RPMI7951 (cell line): Measurements from ENCODE around the gene CREB3L2. TPM values are rescaled to one million over a fixed set of nuclear protein-coding genes. Genes with fewer than 3 reads are reported as not detected.

Experiments
- DNase-seq: peaks from one replicate; pipeline ENCODE4 v3.0.0-alpha.2; 2012; ENCODE audit warnings: low read depth
- total RNA-seq: library from RNA; depleted of rRNA; stranded (reverse); fragments of >200 nt; shearing (Covaris generic); gene quantifications from 2 replicates; pipeline ENCODE4 v1.2.3, GENCODE V29; 2014

CREB3L2 gene
- total RNA-seq, 1 experiment from 2014 or later = 23.8 TPM

DNA sequence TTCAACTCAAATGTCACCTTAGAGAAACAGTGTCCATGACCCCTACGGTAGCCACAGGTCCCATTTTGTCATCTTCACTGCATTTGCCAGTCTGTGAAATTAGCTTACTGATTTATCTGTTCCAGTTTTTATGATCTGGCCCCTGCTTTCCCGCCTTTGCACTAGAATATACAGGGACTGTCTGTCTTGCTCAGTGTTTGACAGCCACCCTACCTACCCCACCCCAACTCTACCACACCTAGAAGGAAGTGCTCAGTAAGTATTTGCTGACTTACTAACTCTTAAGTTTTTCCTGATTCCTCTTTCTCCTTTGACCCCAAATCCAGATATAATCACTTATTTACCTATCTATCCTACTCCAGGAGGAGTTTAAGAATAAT is 49.5 kb downstream of the CREB3L2 start:
- no peak for DNase-seq

DNA sequence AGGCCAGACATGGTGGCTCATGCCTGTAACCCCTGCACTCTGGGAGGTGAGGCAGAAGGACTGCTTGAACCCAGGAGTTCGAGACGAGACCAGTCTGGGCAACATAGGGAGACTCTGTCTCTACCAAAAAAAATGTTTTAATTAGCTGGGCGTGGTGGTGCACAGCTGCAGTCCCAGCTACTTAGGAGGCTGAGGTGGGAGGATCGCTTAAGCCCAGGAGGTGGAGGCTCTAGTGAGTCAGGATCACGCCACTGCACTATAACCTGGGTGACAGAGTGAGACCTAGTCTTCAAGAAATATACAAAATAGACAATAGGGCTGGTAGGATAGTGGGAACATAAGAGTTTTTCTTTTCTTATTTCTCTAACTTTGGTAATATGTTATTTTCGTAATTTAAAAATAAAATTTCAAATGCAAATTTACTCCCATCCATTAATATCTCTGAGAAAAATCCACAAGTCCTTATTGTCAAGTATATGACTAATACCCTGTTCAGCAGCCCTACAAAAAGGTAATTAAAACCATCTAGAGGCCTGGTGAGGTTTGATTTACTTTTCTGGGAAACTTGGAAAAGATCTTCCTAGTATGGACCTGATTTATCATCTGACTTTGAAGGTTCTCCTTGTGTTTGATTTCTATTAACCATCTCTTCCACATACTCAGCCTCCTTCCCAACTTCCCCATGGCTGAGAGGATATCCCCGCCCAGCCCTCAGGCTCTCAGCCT is 50.0 kb downstream of the CREB3L2 start:
- DNase-seq = no peak

DNA sequence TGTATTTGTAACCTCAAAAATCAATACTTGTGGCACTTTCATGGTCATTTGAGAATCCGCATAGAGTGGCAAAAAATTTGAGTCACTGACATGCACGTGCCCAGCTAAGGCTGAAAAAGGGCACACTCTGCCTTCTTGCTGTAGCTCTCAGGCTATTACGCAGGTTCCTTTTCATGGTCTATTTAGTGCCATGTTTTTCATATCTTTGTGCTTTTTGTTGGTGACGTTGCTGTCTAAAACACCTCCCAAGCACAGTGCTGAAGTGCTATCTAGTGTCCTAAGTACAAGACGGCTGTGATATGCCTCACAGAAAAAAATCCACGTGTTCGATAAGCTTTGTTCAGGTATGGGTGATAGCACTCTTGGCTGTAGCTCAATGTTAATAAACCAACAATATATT is 50.9 kb downstream of the CREB3L2 start:
- DNase-seq = no peak

DNA sequence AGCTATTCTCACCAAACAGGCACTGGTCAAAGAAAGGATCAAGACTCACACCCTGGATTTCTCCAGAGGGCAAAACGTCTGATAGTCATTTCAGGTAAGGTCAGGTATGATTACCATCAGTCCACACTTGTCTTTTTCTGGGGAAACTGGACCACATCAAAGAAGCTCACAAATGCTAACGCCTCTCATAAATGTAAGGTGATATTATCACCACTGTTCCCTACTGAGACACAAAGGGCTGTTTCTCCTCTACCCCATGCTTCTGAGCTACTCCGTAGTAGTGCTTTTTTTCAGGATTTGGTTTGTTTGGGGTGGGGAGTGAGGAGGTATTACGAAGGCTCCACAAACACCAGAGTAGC is 51.6 kb downstream of the CREB3L2 start:
- DNase-seq = no peak

DNA sequence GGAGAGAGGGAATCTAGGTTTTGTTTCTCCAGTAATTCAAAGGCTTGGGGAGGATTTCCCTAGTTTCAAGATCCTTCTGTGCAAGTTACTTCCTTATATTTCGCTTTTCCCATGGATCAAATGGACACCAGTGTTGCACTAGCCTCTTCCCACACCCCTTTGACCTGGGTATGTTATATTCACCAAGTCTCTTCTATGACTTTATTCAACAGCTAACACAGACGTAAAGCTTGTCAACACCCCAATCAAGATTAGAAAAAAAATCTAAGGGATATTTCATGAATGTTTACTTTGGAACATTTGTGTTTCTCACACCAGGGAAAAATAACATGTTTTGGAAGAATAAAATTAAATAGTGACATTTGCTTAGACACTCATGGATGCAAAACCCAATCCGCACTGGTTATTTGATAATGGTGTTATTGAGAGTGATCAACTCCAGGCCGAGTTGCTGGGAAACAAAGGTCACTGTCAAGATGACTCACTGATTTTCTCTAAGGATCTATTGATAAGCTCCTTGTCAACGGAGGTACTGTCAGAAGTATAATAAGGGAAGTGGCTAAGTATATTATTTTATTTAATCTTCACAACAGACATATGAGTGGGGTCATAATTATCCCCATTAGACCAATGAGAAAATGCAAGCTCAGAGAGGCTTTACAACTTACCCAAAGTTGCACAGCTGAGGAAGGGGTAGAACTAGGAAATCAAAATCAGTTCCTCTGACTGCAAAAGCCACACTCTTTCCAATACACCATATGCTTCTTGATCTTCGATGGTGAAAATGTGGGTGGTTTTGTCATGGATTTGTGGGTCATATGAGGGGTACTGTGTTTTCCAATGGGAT is 52.2 kb downstream of the CREB3L2 start:
- no peak for DNase-seq

DNA sequence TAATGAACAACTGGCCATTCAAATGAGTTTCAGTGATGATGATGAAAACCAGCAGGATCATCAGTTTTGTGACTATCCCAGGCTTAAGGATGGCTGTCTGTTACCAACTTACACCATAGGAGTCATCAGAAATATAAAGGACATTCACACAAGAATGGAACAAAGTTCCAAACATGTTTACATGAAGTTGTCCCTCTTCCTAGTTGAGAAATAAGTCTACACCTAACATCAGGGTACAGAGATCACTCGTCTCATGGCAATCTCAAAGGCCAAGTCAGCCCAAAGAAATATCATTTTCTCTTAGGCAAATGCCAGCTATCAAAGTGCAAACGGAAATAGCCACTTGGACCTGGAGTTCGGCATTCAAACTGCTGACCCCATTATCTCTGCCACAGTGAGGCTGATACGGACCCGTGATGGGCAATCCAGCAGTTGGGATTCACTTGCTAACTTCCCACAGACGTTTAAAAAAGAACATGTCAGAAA is 53.0 kb downstream of the CREB3L2 start:
- DNase-seq = no peak

DNA sequence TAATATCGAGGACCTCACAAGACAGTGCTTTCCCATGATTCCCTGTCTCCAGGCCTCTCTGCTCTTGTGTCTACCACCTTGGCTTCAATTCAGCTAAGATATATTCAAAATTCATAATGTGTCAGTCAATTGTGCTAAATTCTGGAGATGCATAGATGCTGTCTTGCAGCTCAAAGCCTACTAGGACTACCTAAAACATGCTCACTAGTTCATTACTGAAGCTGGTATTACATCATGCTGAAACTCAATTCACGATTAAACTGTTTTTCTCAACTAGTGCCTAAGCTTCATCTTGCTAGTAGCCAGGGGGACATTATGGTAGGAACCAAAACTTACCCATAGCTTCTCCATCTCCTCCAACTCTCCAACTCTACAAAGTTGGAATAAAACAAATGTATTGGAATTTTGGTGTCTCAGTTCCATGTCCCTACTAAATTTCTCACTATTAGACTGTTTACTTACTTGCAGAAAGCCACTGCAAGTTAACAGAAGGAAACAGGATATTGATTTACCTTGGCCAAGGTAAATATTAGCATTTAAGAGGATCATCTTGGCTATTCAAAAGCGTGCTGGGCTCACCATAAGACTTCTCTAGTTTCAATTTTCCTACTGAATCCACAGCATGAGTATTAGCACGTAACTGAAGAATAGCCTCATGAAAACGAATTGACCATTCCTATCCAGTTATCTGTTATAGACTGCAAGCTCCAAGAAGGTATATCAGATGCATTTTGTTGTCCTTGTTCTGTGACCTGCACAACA is 53.6 kb downstream of the CREB3L2 start:
- DNase-seq = no peak

DNA sequence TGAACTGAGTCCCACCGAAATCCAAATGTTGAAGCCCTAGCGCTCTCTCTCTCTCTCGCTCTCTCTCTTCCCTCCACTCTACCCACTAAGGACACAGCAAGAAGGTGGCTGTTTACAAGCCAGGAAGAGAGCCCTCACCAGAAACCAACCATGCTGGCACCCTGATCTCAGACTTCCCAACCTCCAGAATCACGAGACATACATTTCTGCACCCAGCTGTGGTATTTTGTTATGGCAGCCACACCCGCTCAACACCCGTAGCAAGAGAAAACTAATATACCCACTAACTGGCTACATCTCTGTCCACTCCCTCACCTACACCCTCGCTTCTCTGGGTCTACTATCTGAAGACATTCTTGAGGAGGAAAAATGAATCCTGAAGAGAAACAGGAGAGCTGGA is 54.8 kb downstream of the CREB3L2 start:
- DNase-seq = no peak

DNA sequence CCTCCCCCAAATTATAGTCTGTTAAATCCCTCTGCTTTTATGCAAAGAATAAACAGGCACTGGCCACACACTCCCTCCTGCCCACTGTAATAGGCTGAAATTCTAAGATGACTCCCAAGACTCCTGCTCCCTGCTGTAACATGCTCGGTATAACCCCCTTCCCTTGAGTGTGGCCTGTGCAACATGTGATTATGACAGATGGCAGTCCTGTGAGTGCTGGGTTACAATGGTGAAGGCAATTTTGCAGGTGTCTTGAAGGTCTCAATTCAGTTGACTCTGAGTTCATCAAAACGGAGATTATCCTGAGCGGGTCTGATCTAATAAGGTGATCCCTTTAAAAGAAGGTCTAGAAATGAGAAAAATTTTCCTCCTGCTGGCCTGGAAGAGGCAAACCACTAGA is 55.9 kb downstream of the CREB3L2 start:
- no peak for DNase-seq

DNA sequence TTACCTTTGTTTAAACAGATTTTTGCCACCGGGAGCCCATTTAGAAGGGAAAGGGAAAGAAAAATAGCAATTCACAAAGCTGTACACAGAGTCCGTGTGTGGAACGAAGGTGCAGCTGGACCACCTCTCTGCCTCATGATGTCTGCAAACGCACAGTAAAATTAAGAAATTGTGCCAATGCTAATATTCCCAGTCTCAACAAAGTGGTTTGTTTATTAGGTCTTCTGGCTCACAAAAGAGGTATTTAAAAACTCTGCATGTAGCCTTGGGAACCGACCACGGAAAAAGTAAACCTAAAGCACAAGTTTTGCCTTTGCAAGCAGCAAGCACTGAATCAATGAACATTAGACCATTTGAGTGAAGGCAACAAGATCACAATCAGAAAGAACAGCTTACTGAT is 57.7 kb downstream of the CREB3L2 start:
- DNase-seq = no peak

DNA sequence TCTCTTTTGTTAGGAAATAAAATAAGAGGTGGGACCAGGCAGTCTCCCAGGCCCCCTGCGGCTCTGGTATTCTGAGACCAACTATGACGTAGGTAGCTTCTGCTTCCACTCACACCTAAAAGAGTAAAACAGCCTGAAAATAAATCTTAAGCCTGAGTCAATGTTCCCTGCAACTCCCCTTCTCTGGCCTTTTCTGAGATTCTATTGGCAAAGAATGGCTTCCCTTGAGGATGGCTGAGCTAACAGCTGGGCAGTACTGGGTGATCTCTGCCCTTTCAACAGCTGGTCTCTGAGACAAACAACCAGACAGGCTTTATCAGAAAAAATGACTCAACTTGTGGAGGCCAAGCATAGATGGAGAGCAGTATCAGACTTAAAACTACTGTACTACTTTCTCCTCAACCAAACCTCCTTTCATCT is 58.7 kb downstream of the CREB3L2 start:
- DNase-seq = peak; percentile 68

DNA sequence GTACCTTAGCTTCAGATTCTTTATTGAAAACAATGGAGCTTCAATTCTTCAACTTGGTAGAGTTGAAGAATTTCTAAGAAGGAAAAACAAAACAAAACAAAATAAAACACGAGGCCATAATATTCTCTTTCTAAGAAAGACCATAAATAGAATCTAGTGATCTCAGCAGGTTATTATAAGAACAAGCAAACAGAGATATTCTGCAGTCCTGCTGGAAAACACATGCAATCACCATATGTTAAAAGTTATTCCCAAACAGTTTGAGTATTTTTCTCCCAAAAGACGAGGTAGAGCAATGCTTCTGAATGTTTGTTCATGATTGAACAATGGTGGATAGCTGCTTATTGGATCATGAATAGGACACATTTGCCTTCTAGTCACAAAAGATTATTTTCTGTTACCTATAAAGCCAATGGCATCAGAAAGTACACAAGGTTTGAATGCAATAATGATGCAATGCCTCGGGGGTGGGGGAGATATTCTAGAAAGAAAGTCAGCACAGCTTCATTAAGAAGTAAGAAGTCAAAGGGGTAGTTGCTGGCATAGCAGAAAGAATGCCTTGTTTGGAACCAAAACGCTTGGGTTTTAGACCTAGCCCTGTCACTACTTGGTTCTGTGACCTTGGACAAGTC is 59.3 kb downstream of the CREB3L2 start:
- no peak for DNase-seq

DNA sequence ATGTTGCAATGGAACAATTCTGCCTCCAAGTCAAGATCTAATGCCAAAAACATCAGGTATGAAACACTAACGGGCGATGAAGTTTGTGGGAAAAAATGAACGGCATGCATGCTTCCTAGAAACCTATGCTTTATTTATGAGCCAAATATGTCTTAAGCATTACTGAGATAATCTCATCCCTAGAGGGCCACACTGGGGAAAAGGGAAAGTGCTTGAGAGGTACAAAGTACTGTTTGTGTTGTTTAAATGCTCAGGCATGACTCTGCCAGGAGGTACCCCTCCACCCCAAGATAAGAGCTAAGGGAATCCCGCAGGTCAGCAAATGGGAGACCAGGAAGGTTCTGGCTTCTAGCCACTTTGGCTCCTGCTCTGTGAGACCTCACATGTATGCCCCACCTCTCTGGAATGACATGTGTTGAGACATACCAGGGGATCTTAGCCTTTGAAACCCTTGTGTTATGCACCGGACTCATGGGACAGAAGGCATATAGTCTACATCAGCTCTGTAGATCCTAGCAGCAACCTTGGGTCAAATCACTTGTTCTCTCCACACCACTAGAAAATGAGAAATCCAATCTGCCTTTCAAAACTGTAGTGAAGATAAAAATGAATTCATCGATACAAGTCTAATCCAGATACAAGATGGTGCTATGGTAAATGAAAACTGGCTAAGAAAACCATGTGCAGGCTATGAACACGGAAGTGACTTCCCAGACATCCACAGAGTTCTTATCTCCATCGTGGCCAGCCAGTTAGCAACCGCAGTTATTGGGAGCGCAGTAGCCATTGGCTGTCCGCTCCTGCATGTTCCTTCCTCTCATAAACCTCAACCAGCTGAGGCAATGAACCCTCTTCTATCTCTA is 61.0 kb downstream of the CREB3L2 start:
- no peak for DNase-seq

DNA sequence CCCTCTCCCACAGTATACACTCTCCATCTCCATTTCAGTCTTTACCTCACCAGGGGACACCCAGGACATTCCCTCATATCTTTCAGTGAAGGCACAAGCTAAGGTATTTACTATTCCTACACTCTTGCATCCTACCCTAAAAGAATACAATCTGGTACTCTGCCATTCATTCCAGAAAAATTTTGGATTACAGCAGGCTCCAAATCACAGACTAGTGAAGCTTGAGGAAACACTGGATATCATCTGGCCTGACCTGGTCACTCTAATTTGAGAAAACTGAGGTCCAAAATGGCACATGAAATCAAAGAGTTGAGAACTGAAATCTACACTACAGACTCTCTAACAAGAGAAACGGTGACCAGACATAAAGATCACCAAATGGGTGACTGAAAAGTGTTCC is 61.7 kb downstream of the CREB3L2 start:
- DNase-seq = no peak

DNA sequence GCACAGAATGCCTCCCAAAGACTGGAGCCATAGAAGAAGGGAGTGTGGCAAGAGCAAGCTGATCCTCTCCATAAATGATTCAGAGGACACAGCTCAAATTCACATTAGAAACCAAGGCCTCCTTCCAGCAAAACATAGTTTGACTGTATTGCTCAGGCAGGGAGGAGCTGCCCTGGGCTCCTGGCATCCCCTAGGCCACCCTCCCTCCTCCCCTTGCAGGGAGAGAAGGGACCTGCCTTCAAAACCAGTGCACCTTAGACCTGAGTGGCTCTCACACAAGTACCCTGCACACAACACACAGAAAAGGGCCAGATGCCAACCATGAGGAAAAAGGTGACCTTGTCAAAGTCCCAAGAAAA is 64.7 kb downstream of the CREB3L2 start:
- no peak for DNase-seq

DNA sequence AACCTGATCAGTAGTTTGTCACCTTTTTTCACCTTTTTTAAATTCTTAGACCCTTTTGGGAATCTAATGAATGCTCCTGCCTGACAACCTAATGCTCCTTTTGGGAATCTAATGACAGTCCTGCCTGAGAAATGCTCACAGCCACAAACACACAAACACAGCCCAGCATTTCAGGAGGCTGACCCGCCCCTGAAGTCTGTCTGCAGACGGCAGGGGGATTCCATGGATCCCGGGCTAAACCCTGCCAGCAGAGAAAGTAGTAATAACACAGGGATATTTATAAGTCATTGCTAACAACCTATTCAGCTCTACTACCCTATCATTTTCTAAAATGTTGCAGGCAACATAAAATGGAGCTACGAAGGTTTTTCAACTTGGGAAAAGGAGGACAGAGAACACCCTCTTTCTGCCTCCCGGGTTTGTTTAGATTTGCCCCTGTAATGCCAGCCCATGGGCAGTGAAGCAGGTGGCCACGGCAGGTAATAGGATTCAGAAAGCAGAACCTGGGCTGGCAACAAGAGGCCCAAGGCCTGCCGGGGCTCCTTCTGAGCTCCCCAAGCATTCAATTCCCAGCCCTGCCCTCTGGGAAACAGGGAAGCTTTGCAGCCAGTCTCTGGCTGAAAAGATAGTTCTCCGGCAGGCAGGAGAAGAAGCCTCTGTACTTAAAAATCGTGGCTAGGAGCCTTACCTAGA is 65.2 kb downstream of the CREB3L2 start:
- DNase-seq = no peak

DNA sequence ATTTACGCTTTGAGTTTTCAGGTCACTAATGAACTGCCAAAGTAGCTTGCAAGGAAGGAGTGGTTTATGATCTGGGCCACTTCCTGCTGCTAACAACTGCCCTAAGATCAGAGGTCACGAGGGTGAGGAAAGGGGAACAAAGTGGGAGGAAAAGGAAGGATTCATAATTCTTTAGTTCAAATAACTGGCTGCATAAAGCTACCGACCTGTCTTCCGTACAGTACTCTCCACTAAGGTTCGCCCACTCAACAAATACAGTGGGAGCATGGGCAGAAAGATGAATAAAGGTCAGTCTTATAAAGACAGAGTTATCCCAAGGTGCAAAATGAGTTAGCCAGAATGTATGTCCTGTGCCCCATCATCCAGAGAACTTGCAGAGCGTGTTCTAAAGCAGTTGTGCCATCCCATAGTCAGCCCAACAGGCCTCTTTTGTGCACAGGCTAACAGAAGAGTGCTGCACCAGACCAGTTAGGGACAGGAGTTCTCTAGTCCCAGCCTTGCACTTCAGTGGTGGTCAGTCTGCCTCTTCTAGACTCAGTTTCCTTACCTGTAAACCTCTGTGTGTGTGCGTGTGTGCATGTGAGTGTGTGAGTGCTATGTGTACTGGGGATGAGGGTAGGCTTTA is 65.9 kb downstream of the CREB3L2 start:
- no peak for DNase-seq

DNA sequence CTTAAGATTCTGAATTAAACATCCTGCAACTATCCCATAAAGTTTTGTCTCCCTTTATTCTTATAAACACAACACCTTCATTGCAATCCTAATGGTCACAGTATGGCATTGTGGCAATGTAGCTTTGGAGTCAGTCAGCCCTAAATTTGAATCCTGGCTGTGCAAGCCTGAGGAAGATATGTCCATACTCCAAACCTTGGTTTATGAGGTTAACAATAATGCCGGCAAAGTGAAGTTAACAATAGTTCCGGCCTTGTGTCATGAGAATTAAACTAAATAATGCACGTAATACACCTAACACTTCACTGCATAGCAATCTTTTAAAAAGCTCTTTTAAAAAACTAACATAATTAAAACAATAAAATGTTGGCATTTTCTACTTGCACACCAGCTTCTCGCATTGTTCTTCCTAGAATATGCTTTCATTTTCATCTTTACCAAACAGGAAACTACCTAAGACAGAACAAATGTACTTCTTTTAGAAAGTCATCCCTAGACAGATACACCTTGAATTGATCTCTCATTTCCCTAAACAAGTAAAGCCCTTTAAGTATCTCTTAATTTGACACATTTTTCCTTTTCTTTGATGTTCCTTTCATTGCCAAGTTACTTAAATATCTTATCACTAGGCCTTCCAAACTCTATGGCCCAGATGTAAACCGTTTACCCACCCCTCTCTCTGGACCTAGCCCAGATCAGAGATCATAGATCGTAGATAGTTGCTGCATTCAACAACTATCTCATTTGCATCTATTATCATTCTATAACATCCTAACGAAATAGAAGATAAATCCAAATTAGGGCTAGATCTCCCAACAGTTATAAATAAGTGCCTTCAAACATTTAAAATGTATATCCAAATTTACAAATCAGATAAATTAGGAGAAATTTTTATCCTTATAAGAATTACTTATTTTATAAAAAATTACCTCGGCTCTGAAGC is 66.7 kb downstream of the CREB3L2 start:
- DNase-seq = no peak
